Measurements from ENCODE around the gene TTC39B.

TTC39B gene

DNA sequence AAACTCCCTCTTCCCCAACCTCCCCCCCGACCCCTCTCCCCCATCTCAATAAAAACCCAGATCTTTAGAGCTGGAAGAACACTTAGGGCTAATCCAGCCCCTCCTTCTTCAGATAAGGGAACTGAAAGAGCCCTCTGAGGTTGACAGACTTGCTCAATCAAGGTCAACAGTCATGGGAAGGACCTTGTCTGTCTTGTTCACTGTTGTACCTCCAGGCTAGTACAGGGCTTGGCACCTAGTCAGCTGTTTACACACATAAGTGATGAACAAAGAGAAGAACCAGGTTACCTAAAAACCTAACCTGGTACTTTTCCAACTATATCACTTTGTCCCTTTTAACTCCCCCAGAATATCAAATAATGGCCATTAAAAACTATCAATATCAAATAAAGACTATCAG, 2.4 kb downstream of the TTC39B start:
- DNase-seq (ENCODE audit: extremely low read depth in 1 of 2, low read depth in 1 of 2), result no peak

DNA sequence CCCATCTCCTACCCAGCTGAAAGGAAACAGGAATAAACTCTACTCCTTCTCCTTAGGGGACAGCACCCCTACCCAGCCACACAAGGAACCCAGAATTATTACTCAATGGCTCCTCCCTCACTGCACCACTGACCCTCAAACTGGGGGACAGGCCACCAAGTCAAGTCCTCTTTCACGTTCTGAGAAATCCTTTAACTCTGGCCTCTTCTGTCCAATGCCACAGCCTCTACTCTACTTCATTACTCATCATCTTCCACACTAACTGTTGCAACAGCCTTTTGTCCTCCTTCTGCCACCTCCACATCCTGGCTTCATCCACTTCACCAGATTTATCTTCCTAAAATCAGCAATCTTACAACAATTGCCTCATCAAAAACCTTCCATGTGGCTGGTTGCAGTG, 6.8 kb downstream of the TTC39B start:
- no peak for DNase-seq (ENCODE audit: extremely low read depth in 1 of 2, low read depth in 1 of 2)

DNA sequence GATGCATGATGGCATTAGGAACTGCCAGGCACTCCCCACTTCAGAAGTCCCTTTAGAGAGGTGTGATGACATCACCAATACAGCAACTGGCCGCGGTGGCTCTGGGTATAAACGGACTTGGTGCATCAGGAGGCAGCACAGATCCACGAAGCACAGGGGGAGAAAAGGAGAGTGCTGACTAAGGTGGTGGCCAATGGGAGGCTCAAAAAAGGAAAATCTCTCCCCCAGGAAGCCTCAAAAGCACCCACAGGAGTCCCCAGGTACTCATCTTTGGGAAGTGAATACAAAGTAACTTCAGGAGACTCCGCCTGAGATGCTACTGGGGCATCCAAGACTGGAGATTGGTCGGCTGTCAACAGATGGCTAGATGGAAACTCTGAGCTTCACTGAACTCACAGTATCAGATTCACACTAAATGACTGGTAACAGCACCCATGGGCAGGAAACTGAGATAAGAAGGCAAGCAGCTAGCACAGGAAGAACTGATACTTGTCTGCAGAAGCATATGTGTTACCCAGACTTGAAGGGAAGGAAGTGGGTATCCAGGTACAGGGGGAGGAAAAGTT, 7.6 kb downstream of the TTC39B start:
- DNase-seq (ENCODE audit: extremely low read depth in 1 of 2, low read depth in 1 of 2), result peak in 1 of 2 donors; percentile 57

DNA sequence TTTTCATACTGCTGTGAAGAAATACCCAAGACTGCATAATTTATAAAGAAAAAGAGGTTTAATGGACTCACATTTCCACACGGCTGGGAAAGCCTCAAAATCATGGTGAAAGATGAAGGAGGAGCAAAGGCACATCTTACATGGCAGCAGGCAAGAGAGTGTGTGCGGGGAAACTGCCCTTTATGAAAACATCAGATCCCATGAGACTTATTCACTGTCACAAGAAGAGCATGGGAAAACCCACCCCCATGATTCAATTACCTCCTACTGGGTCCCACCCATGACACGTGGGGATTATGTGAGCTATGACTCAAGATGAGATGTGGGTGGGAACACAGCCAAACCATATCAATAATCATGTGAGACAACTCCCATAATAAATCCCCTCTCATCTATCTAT, 8.7 kb downstream of the TTC39B start:
- no peak for DNase-seq (ENCODE audit: extremely low read depth in 1 of 2, low read depth in 1 of 2)

DNA sequence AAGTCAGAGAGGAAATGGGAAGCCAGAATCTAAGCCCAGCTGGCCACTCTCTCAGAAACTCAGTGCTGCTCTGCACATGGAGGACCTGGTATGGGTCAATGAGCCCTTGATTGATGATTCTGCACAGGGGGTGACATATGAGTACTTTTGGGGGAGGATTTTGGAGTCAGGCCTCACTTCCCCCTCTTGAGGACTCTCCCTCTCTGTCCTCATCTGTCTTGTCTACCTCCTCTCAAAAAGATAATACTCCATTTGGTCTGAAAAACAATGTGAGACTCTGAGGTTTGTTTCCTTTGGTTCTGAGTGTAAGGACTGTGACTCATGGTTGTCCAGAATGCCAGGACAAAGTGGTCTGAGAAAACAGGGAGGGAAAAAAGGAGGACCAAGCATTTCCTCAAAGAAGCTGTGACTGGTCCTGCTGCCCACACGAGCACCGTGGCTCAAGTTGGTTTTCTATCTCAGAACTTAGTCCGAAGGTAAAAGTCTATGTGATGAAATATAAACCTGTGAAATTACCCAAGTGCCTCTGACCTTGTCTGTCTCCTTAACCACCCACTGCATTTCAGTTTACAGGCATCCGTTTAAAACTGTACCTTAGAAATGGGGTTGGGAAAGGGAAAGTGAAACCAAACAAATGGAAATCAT, 11.1 kb downstream of the TTC39B start:
- no peak for DNase-seq (ENCODE audit: extremely low read depth in 1 of 2, low read depth in 1 of 2)

DNA sequence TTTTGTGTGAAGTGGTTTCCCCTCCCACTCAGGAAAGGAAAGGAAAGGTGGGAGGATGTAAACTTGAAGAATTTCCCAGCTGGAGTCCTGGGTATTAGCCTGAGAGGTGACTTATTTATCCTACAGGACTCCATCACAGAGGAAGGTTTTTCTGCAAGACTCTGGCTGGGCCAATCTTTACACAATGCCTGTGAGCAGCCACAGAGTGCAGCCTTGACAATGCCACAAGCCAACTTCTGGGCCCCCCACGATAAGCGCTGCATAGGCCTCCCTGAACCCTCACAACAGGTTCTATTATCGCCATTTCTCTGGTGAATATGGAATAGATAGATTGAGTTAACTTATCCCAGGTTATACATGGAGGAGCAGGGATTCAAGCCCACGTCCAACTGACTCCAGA, 12.4 kb downstream of the TTC39B start:
- no peak for DNase-seq (ENCODE audit: extremely low read depth in 1 of 2, low read depth in 1 of 2)

DNA sequence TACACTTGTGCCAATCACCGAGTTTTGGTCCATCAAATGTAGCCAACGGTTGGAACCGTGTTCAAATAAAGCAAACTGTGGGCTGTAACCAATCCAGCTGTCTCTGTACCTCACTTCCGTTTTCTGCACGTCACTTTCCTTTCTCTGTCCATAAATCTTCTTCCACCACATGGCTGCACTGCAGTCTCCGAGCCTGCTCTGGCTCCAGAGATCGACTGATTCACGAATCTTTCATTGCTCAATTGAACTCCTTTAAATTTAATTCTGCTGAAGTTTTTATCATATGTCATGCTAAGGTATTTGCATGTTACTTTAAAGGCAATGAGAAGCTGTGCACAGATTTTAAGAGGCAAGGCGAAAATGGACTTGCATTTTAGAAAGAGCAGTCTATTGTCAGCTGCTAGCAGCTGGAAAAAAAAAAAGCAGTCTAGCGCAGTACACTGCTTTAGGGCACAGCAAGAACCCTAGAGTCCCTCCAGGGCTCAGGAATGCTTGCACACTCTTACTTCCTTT, 13.2 kb downstream of the TTC39B start:
- no peak for DNase-seq (ENCODE audit: extremely low read depth in 1 of 2, low read depth in 1 of 2)

DNA sequence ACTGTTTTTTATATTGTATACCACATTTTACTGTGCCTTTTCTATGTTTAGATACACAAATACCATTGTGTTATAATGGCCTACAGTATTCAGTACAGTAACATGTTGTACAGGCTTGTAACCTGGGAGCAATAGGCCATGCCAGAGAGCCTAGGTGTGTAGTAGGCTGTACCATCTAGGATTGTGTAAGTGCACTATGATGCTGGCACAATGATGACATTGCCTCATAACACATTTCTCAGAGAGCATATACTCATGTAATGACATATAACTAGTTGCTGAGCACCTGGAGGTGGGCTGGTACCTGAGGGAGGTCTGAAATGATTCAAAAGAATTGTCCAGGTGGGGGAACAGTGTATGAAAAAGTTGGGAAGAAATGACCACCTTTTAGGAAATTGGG, 13.9 kb downstream of the TTC39B start:
- no peak for DNase-seq (ENCODE audit: extremely low read depth in 1 of 2, low read depth in 1 of 2)

DNA sequence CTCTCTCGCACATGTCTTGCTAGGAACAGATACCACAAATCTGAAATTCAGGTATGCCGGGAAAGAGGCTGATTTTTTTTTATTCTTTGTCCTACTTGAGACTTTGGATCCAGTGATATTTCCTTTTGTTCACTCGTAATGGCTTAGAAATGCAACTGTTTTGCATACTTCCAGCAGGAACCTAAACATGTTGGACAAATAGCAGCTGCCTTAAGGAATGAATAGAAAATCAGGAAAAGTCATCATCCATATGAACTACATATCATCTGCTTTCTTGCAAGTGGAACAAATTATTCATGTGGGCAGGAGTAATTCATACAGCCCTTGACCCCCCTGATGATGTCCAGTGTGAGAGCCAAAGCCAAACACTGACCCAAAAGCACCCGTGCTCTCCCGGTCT, 17.4 kb downstream of the TTC39B start:
- DNase-seq (ENCODE audit: extremely low read depth in 1 of 2, low read depth in 1 of 2), result no peak

DNA sequence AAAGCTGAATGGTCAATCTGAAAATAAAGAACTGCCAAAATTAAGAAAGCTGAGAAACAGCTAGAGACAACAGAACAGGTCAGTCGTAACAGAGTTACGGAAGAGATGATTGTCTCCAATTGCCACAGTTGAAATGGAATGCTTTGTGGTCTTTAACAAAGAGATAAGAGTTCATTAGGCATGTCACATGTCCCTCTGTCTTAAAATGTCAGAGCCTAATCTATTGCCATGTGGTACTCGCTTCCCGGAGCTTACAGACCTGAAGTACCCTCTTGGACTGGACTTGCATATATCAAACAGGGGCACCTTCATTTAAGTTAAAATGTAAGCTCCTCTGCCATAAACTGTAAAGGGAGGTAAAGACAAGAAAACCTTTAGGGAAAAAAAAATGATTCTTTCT, 19.7 kb downstream of the TTC39B start:
- DNase-seq (ENCODE audit: extremely low read depth in 1 of 2, low read depth in 1 of 2), result no peak

DNA sequence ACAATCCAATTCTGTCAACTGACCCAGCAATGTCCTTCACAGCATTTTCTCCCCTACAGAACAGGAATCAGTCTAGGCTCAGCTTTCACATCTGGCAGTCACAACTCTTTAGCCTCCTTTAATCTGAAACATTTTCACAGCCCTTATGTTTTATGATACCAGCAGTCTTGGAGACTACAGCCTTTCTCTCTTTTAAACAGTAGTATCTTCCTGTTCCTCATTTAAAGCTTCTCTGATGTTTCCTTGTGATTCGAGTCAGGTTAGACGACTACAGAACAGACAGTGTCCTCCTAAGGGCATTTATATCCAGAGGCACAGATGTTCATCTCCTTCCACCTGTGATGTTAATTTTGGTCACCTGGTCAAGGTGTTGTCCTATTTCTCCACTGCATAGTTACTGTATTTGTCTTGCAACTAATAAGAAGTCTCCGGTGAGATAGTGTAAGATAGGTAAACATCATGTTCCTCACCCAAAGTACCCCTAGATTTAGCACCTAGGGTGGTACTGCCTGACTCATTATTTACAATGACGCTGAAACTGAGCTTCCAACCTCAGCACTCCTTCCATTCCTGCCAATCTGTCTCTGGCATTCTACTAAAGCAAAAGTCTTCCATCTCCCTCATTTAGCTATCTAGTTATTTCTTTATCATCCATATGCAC, 20.7 kb downstream of the TTC39B start:
- no peak for DNase-seq (ENCODE audit: extremely low read depth in 1 of 2, low read depth in 1 of 2)

DNA sequence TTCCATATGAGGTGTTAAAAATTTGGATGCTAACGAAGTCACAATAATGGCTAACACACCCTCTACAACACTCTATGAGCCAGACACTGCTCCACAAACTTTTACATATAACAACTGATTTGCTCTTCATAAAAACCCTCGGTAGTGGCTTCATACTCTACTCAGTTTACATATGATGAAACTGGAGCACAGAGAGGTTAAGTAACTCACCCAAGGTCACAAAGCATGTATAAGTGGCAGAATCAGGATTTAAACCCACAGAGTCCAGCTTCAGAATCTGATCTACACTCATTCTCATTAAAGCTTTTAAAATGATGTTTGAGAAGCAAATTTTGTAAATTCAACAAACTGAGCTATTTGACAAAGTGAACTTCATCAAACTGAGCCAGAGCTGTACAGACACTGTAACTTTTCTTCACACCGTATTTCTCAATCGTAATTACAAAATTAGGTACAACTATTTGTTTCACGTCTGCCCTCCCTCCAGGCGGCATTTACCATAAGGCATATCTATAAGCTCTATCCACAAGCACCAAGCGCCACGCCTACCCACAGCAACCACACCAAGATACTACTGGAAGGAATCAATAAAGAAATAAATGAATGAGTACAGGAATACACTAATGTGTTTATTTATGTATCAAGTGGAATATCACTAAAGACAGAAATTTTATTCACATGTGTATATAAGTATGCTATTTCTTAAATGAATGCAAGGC, 24.3 kb downstream of the TTC39B start:
- DNase-seq (ENCODE audit: extremely low read depth in 1 of 2, low read depth in 1 of 2), result no peak

DNA sequence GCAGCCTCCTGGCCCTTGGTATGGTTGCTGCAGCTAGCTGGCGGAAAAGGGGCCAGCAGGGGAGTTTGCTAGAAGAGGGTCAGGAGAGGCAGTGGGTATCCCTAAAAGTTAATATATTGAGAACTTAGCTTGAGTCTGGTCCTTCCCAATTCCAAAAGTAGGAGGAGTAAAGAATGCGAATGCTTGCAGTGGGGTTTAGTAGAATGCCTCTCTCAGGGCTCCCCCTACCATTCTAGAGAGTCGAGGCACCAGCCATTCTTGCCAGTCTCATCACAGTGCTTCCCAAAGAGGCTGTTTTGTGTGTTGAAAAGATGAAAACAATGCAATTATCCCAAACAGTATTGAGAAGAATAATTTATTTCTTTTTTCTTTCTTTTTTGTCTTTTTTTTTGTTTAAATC, 26.4 kb downstream of the TTC39B start:
- no peak for DNase-seq (ENCODE audit: extremely low read depth in 1 of 2, low read depth in 1 of 2)

DNA sequence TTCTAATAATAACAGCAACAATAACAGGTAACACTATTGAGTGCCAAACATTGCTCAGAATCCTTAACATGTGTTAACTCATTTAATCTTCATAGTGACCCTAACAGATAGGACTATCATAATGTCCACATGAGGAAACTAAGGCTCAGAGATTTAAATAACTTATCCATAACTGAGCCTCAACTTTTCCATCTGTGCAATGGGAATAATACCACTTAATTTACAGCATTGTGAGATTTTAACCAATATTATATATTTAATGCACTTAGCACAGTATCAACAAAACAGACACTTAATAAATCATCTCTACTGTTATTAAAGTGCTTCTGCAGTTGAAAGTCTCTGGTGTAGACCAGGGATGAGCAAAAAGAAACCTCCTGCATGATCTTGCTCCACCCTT, 28.2 kb downstream of the TTC39B start:
- DNase-seq (ENCODE audit: extremely low read depth in 1 of 2, low read depth in 1 of 2), result no peak

DNA sequence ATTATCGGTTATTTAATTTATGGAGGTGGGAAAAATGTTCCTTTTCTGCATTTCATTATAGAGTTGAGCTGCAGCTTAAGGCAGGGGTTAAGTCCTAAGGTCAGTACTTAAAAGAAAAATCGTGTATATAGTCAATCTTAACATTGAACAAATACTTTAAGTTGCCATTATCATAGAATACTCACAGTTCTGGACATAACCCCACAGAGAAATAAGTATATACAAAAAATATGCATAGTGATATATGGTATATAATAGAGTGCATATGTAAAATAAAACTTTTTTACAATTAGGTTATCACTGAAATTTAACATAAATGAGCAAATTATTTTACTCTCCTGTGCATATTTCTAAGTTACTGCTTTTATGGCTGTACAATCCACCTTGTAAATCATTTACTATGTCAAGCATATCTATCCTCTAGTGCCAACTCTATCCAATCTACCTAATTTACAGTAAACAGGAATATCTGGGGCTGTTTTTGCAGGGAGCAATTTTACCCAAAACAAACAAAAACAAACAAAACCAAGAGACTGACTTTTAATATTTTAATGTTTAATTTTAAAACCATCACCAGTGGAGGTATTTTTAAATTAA, 28.8 kb downstream of the TTC39B start:
- DNase-seq (ENCODE audit: extremely low read depth in 1 of 2, low read depth in 1 of 2), result no peak

DNA sequence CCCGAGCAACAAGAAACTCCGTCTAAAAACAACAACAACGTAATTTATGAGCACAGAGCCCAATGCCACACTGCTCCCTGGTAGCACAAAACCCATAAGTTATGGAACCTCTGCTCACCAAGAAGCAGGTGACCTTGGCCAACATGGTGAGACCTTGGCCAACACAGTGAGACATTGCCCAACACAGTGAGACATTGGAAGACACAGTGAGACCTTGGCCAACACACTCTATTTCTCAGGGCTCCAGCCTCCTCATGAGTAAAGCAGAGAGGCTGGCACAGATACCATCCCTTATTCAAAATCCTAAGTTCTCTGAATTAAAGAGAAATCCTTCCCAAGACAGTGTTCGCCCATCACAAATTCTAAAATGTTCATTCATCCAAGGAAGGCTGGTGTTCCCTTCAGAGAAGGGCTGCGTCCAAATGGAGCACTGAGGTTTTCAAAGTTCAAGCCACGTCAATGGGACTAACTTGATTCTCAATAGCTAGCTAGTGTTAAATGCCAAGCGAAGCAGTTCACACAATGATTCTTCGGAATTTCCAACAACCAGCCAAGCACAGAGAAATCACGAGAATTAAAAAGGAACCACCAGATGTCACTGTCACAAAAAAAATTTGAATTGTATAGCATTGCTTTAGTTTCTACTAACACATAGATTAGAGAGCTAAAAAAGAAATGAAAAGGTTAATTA, 29.5 kb downstream of the TTC39B start:
- no peak for DNase-seq (ENCODE audit: extremely low read depth in 1 of 2, low read depth in 1 of 2)

DNA sequence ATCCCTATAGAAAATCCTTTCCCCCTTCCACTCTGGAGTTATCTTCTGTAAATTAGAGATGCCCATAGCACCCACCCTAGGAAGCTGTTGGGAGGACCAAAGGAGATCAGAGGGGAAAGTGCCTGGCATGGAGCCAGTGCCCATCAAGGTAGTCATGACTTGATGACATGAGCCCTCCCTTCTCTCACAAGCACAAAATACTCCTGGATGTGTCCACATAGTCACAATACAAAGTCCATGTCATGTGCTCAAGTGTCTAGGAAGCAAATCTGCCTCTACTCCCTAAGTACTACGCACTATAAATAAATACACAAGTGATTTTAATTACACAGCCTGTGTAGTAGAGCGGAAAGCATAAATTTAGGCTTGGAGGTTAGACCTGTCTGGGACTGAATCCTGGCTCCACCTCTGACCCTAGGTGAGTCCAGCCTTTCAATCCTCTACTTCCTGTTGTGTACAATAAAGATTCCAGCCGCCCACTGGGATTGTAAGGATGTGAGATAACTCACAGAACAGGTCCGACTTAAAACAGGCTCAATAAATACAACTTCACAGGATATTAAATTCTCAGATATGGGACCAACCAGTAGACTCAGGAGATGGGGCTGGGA, 30.6 kb downstream of the TTC39B start:
- DNase-seq (ENCODE audit: extremely low read depth in 1 of 2, low read depth in 1 of 2), result no peak

DNA sequence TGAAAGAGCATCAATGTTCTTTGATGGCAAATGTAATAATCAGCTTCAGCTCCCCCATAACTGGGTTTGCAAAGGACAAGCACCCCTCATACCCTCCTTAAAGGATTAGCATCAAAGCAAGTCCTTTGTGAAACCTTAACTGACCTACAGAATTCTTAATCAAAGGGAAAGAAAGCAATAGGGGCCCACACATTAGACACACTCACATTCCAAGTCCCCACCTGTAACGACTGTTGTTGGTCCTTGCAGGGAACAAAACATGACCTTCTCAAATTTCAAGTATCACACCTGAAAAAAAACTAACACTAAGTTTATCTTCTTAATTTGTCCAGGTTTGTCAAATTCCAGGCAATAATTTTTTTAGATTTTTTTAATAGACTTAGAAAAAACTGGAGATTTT, 32.6 kb downstream of the TTC39B start:
- no peak for DNase-seq (ENCODE audit: extremely low read depth in 1 of 2, low read depth in 1 of 2)

DNA sequence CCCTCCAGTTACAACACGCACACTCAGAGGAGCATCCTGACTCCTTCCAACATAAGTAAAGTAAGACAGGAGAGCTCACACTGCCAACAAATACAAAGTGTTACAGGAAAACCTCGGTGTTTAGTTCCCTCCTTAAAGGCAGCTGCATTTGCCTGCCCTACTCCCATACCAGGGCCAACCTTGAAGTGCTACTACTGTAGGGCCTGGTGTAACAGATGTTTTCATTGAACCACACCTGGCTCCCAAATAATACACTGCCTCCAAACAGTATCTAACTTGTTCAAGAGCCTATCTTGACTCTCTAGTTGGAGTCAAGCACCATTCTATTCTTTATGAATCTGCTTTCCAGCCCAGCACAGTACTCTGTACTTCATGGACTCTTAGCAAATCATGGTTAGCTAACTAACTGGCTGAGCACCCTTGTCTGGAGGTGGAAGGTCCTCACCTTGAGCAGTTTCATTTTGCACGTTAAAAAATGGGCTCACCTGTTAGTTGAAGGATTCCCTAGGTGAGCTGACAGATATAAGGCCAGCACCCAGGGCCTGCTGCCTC, 34.6 kb downstream of the TTC39B start:
- DNase-seq (ENCODE audit: extremely low read depth in 1 of 2, low read depth in 1 of 2), result no peak

DNA sequence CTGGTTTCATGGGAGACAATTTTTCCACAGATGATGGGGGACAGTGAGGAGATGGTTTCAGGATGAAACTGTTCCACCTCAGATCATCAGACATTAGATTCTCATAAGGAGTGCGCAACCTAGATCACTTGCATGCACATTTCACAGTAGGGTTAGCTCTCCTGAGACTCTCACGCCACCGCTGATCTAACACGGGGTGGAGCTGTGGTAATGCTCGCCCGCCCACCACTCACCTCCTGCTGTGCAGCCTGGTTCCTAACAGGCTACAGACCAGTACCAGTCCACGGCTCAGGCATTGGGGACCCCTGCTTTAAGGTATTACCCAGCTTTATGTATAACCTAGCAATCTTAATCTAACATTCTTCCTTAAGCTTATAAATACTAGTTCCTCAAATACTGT, 35.6 kb downstream of the TTC39B start:
- no peak for DNase-seq (ENCODE audit: extremely low read depth in 1 of 2, low read depth in 1 of 2)

Data from stimulated activated CD8-positive, alpha-beta memory T cell treated with anti-CD3 and anti-CD28 coated beads, Interleukin-7, amount 100 ng/mL, for 48 hours (primary cell).